Dedifferentiated amniotic fluid mesenchymal stem cell (primary cell): ENCODE data around the gene PGLYRP3.

ENCODE experiments used
- DNase-seq: peaks from one replicate; pipeline ENCODE4 v3.0.0-alpha.2; 2016; ENCODE audit errors: extremely low spot score

PGLYRP3 gene

DNA sequence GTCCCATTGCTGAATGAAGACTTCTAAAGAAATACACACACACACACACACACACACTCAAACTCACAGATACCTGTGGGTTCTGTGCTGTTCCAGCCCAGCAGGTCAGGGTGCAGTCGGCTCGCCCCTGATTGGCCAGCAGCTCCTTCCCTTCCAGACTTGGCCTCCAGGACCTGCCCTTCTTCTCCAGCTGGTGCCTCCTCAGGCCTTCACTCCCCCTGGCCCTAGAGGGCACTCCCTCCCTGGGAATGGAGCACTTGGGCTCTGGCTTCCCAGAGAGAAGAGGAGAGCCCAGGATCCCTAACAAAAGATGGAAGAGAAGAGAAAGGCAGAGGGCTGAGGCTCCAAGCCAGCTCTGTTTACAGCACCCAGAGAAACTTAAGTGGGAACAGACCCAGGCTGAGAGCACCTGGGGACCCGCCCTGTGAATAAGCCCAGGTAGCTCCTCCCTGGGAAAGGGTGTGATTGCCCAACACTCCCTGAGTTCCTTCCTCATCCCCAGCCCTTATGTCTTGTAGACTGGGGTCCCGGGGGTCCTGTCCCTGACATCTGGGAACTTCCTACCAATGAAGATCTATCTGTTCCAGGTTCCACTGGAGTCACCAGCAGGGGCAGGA, at the start of gene PGLYRP3:
Gene PGLYRP3 (minus strand): TSS at position 383 of the 617 bp plus-strand sequence. CDS start 2,287 bp downstream, outside the sequence.
- no peak for DNase-seq

GRCh38 chr1:153362187-153362775, 49.5 kb upstream of the PGLYRP3 start:
- DNase-seq = no peak

DNA sequence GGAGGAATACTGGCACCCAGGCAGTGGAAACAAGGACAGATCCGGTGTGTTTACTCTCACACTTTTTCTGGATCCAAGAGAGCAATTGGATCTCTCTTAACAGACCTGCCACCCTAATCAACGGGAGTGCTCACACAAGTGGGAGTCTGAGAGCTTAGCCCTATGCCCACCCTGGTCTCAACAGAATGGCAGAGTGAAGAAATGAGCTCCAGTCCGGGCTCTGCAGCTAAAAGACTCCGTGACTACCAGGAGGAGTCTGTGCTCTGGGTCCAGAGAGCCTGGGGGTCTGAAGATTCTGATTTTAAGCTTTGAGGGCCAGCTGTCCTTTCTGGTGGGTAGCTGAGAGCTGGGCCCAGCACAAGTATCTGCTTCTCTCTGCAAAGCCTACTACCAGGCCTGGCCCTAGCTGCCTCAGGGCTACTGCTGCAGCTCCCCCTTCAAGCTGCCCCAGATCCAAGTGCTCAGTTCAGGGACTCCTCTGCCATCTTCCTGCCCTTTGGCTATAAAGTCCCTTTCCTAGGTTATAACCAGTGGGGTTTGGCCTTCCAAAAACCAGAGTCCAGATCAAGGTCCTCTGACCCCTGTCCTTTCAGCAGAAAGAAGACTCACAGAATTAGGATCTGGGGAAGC, 48.8 kb upstream of the PGLYRP3 start:
- DNase-seq = no peak

DNA sequence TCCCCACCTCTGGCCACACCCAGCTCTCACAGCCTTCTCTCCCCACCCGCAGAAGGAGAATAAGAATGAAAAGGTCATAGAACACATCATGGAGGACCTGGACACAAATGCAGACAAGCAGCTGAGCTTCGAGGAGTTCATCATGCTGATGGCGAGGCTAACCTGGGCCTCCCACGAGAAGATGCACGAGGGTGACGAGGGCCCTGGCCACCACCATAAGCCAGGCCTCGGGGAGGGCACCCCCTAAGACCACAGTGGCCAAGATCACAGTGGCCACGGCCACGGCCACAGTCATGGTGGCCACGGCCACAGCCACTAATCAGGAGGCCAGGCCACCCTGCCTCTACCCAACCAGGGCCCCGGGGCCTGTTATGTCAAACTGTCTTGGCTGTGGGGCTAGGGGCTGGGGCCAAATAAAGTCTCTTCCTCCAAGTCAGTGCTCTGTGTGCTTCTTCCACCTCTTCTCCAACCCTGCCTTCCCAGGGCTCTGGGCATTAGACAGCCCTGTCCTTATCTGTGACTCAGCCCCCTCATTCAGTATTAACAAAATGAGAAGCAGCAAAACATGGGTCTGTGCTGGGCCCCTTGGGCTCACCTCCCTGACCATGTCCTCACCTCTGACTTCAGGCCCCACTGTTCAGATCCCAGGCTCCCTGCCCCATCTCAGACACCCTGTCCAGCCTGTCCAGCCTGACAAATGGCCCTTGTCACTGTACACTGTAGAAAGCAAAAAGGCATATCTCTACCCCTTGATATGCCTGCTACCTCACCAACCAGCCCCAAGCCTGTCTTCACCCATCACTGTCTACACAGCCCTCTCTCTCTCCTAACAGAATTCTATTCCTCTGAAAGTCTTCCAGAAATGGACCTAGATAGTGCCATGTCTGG, 48.1 kb upstream of the PGLYRP3 start:
- no peak for DNase-seq

DNA sequence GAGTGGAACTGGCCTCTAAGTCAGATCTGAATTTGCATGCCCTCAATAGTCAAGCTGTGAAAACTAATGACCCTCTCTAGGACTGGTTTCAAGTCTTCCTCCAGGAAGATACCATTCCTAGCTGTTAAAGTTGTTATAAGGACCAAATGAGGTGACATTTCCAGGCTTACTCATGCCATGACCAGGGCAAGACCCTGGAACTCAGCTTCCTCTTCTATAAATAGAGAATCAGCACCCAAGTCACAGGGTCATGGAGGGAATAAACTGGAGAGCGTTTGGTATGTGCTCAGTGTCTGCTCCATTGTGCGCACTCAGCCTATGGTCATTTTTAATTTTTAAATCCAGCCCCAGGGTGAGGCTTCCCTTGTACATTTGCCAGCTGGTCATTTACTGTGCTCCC, 47.4 kb upstream of the PGLYRP3 start:
- no peak for DNase-seq

- no peak for DNase-seq
These were observed 46.5 kb upstream of the PGLYRP3 start for GRCh38 chr1:153359241-153359640.

DNA sequence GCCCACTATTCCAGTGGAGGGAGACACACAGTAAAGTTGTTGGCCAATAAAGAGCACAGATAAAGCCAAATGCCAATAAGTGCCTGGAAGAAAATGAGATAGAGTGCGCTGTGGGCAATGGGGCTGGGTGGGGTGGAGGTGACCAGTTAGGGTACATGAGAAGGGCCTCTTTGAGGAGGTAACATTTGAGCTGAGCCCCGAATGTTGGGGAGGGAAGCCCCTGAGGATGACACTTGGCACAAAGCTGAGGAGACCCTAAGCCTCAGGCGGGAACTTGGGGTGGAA, 45.9 kb upstream of the PGLYRP3 start:
- DNase-seq = no peak

DNA sequence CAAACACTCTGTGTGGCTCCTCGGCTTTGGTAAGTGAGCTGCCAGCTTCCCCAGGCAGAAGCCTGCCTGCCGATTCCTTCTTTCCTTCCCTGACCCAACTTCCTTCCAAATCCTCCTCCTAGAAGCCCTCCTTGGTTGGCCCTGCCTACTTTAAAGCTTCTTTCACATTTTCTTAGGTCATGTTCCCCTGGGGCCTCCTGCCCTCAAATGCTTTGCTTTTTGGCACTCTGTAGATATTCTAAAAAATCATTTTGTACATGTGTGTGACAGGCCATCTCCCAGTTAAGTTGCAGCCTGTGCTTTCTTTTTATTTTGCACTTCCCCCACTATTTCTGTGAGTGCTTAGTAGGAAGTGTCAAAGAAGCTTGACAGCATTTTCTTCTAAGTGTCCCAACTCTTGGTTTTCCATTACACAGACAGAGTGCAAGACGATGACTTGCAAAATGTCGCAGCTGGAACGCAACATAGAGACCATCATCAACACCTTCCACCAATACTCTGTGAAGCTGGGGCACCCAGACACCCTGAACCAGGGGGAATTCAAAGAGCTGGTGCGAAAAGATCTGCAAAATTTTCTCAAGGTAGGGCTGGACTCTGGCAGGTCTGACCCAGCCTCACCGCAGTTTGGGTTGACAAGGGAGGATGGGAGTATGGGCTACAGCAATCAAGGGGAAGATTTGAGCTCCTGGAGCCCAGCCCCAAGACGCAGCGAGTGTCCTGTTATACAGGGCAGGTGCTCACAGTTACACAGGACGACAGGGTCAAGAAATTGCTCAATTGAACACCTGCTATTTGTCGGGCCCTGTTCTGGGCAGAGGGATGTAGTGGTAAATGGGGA, 45.3 kb upstream of the PGLYRP3 start, which contains the start of gene S100A9:
Gene S100A9 (plus strand): TSS at position 2 of the 838 bp plus-strand sequence. CDS start 430 bp downstream, at position 432.
- no peak for DNase-seq

DNA sequence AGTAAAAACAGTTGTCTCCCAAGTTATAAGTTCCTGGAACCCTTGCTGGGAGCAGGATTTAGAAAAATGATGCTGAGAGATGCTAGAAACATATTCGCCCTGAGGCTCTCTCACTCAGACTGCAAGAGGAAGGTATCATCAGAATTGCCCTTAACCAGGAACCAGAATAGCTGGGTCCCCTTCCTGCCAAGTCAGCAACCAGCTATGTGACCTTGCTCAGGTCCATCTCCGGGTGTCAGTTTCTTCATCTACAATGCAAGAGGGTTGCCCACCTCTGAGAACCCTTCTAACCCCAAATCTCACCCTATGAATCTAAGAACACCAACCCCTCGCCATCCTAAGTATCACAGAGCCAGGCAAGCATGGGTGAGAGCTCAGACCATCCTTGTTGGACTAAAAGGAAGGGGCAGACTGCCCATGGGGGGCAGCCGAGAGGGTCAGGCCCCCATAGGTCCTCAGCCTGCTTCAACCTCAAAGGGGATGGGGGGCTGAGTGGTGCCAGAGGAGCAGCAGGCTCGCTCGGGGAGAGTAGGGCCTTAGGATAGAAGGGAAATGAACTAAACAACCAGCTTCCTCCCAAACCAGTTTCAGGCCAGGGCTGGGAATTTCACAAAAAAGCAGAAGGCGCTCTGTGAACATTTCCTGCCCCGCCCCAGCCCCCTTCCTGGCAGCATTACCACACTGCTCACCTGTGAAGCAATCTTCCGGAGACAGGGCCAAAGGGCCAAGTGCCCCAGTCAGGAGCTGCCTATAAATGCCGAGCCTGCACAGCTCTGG, 44.5 kb upstream of the PGLYRP3 start:
- DNase-seq = no peak

DNA sequence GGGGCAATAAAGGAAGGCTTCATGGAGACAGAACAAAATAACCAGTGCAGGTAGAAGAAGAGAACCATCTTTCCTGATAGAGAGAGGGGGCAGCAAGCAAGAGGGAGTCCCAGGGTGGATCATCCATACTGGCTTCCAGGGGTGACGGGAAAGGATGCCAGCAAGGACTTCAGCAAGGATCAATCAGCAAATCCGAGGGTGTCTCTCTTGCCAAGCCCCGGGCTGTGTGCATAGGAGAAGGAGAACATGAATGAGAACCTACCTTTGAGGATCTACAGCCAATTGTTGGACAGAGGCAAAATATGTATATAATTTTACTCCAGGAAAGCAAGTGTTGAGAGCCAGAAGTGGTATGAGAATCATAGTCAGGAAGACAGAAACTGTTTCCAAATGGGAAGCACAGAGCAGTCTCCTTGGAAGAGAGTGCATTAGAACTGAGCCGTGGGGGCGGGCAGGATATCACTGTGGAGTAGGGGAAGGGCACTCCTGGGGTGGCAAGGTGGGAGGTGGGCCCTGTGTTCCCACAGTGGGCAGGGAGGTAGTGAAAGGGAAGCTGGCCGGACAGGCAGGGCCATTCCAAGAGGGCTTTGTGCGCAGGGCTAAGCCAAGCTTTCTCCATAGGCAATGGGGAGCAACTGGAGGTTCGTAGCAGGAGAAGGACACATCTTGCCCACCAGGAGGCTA, 43.8 kb upstream of the PGLYRP3 start:
- DNase-seq = no peak

DNA sequence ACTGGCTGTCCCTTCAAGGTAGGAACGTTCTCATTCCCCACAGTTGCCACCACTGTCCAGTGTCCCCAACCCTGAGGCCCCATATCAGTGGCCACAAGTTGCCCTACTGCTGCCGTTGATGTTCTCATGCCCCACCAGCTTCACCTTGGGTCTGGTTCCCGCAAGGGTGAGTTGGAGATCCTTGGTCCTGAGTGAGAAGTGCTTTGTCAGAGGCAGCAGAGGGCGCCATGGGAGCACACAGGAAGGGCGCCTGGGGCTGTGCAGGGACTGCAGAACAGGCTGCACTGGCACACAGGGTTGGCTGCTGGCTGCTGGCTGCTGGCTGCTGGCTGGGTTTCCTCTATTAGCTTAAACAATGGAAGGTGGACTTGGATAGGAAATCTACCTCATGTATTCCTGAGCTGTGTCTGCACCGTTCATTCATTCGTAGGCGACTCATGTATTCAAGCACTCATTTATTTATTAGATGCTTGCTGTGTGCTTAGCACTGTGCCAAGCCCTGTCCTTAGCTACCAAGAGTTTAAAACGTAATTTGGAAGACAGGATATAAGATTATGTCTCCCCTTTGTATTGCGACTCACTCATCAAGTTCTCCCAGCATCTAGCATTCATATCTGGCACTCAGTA, 42.8 kb upstream of the PGLYRP3 start:
- DNase-seq = no peak

GRCh38 chr1:153354515-153355193, 41.9 kb upstream of the PGLYRP3 start:
- DNase-seq = no peak

GRCh38 chr1:153353226-153353947, 40.6 kb upstream of the PGLYRP3 start:
- DNase-seq = no peak

GRCh38 chr1:153352523-153352922, 39.8 kb upstream of the PGLYRP3 start:
- peak; percentile 63 for DNase-seq

GRCh38 chr1:153350321-153350957, 37.7 kb upstream of the PGLYRP3 start:
- no peak for DNase-seq

DNA sequence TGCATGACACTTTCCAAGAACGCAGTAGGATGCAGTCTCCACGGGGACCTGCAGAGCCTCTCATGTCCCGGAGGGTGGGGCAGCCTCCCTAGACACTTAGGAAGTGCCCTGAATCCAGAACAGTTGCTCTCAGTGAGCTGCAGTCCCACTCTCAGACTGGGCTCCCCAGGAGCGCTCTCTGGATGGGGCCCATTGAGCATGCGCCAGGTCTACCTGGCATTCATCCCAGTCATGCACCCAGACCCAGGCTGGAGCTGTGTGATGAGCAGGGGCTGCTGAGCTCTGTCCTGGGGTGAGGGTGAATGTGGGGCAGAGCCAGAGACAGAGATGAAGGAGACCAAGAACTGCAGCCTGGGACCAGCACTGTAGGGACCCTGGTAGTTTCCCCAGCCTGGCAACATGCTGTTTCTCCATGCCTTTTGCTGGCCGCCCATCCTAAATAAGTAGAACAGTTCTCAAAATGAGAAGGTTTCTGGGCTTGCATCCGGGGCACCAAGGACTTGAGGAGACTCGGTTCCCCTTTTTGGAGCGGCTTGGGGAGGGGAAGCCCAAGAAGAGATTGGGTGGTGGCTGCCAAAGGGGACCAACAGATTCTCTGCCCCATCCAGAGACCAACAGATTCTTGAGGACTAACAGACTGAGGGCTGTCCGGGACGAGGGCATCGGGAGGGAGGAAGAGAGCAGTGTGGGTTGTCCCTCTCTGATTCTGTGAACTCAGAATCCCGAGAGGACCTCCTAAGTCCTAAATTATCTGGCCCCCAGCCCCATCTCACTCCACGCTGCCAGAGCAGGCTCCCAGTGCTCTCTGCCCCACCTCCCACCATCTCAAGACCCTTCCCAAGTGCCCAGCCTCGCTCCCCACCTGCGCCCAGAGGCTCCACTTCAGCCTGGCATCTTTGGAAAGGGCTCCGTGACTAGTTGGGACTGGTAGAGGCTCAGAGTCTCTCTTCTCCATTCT, 36.9 kb upstream of the PGLYRP3 start:
- no peak for DNase-seq
